Activated naive CD4-positive, alpha-beta T cell treated with anti-CD3 and anti-CD28 coated beads, Interleukin-2, amount 10 ng/mL, durations not matched to agents 5 hours and 36 hours (primary cell): ENCODE results near the gene MRPS35. TPM values are rescaled to one million over a fixed set of nuclear protein-coding genes. Genes with fewer than 3 reads are reported as not detected.

Experiments used
- total RNA-seq, 2 experiments: library from RNA; stranded (reverse); gene quantifications; one replicate each; pipeline ENCODE4 v1.2.3, GENCODE V29; 2021

Gene MRPS35
- 10 to 100 TPM; 32.2 to 32.8 TPM for total RNA-seq

GRCh38 chr12:27710592-27711316 lies at the start of gene MRPS35:
Gene MRPS35 (plus strand): TSS chr12:27710832. CDS start chr12:27710844, 12 bp downstream.

GRCh38 chr12:27696293-27696652 lies 14.4 kb upstream of the MRPS35 start, which contains the start of gene REP15:
Gene REP15 (plus strand): TSS chr12:27696447. CDS start chr12:27696563, 116 bp downstream.

GRCh38 chr12:27779920-27780611 lies 69.4 kb downstream of the MRPS35 start, which contains the start of the genes KLHL42 and MANSC4:
Gene KLHL42 (plus strand): TSS chr12:27780233. CDS start chr12:27780331, 98 bp downstream.
Gene MANSC4 (minus strand): TSS chr12:27780236. CDS start chr12:27771276, 8,960 bp downstream.

Other genes starting within 250 kb of the MRPS35 start
- 10 to 100 TPM; 17.0 to 17.7 TPM for gene PPFIBP1, start 186.6 kb upstream of the MRPS35 start, total RNA-seq
- gene REP15, start 14.4 kb upstream of the MRPS35 start, total RNA-seq: under 1 TPM; 0.38 to 0.43 TPM
- 10 to 100 TPM; 14.9 to 16.7 TPM for gene KLHL42, start 69.4 kb downstream of the MRPS35 start, total RNA-seq
- gene MANSC4, start 69.4 kb downstream of the MRPS35 start, total RNA-seq: not detected